B cell (primary cell): ENCODE data around the gene RNF220.

Experiments
- CTCF ChIP-seq: fragments of 200-600 bp; IDR thresholded peaks from one replicate; pipeline ENCODE4 v1.8.0; 2022; ENCODE audit warnings: antibody characterized with exemption, mild to moderate bottlenecking
- EZH2 ChIP-seq: IDR thresholded peaks from 2 replicates; pipeline ENCODE4 v1.6.1; 2012; ENCODE audit warnings: borderline replicate concordance, low read depth, mild to moderate bottlenecking, moderate library complexity, low read length; ENCODE audit not compliant: insufficient read depth, poor library complexity, severe bottlenecking

GRCh38 chr1:44514673-44515072 is 109.6 kb downstream of the RNF220 start:
- TF ChIP-seq CTCF (no peak), EZH2 (no peak)
